ENCODE data around the gene RNU6-1. TPM values are rescaled to one million over a fixed set of nuclear protein-coding genes. Genes with fewer than 3 reads are reported as not detected.

The RNU6-1 gene
- polyA plus RNA-seq, 3 donors, result not detected

DNA sequence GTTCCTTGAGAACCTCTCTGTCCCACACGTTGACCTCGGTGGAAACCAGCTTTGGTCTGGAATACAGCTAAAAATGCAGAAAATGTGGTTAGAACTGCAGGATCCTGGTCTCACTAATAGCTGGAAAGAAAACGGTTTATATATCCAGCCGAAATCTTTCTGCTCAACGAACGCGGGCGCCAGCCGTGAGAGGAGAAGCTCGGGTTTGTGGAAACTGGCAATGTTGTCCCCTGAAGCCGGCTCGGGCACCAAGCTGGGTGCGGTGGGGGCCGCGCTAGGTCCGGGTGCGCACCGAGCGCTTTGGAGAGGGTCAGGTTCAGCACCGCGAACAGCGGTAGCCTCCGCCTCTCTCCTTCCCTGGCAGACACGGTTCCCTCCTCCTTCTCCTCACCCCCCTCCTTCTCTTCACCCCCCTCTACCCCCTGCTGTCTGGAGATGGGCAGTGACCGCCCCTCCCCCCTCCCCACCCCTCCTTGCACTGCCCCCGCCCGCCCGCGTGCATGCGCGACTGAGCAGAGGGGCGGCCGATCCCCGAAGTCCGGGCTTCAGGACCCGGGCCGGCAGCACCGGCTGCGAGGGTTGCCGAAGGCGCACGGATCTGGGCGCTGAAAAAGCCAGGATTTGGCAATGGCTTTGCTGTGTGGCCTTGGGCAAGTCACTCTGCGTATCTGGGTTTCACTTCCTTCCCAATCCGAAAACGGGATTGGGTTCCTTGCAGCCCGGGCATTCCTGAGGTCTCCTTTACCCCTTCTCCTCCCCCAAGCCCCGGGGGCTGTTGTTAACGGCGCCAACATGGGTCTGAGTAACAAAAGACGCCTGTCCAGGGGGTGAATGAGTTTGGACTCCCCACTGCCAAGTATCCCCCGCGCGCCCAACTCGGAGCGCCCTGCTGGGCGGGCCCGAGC, 14.6 kb downstream of the RNU6-1 start, which contains the start of gene SKOR1:
TSS of gene SKOR1 (plus strand) at position 534 of the 905 bp plus-strand sequence. CDS start at position 628, 94 bp downstream.
- H3K27ac ChIP-seq (ENCODE audit: low read depth in 1 of 2, low read length in 2 of 2), result no peak within 1 kb of the TSS
- no peaks in the 10 kb centered on the region for H3K79me2 ChIP-seq (ENCODE audit: insufficient read depth, low read length)
- H3K9ac ChIP-seq (ENCODE audit: insufficient read depth, low read length, poor library complexity, severe bottlenecking), result no peak within 1 kb of the TSS
- no peaks in the 10 kb centered on the region for H4K20me1 ChIP-seq (ENCODE audit: insufficient read depth, low read length)
- peak within 1 kb of the TSS; percentile 89 for H3K4me2 ChIP-seq (replicated peaks; ENCODE audit: extremely low read depth, low read length, poor library complexity, severe bottlenecking)
- Mint-ChIP-seq H3K4me3 (peak within 1 kb of the TSS; percentile 80 to 96), H3K4me1 (peaks cover 61% of the 10 kb centered on the region), H3K27ac (no peak within 1 kb of the TSS), H3K9me3 (peaks cover 0 to 45% (median 37%) of the 10 kb centered on the region in 7 donors), H3K36me3 (peaks cover 17 to 23% of the 10 kb centered on the region in 2 donors), H3K27me3 (ENCODE audit: low read depth in 3 of 3) (peaks cover 76 to 97% (median 82%) of the 10 kb centered on the region in 3 donors)
- peaks cover 37 to 72% of the 10 kb centered on the region in 2 donors for H3K4me1 ChIP-seq (ENCODE audit: control insufficient read depth in 1 of 2, insufficient read depth in 2 of 2, low read length in 2 of 2)
- H3K4me3 ChIP-seq (replicated peaks in 1 of 3; ENCODE audit: low read depth in 2 of 3, low read length in 3 of 3), result peak within 1 kb of the TSS; percentile 5 to 80 (median 35)
- DNase-seq, result peak in 2 of 3 donors; percentile 46 to 80
- peaks cover 81 to 88% of the 10 kb centered on the region in 2 donors for H3K27me3 ChIP-seq (ENCODE audit: control insufficient read depth in 2 of 2, insufficient read depth in 2 of 2, low read length in 2 of 2)
- TF ChIP-seq CTCF (IDR thresholded peaks at IDR 0.05), result no peak
- intact Hi-C loops (cut with micrococcal nuclease), result no loop called here
- peak within 1 kb of the TSS; percentile 46 for H2AFZ ChIP-seq (ENCODE audit: insufficient read depth, low read depth, low read length, poor library complexity, severe bottlenecking)
- no peaks in the 10 kb centered on the region for H3K36me3 ChIP-seq (replicated peaks in 1 of 2; ENCODE audit: control insufficient read depth in 1 of 2, insufficient read depth in 2 of 2, low read length in 2 of 2)
- WGBS (ENCODE audit: insufficient coverage), result 3% methylated on average over 39 of the region's 58 CpGs
- H3K9me3 ChIP-seq (replicated peaks in 1 of 2; ENCODE audit: control insufficient read depth in 1 of 2, insufficient read depth in 1 of 2, low read length in 2 of 2), result peaks cover 16 to 54% of the 10 kb centered on the region in 2 donors

DNA sequence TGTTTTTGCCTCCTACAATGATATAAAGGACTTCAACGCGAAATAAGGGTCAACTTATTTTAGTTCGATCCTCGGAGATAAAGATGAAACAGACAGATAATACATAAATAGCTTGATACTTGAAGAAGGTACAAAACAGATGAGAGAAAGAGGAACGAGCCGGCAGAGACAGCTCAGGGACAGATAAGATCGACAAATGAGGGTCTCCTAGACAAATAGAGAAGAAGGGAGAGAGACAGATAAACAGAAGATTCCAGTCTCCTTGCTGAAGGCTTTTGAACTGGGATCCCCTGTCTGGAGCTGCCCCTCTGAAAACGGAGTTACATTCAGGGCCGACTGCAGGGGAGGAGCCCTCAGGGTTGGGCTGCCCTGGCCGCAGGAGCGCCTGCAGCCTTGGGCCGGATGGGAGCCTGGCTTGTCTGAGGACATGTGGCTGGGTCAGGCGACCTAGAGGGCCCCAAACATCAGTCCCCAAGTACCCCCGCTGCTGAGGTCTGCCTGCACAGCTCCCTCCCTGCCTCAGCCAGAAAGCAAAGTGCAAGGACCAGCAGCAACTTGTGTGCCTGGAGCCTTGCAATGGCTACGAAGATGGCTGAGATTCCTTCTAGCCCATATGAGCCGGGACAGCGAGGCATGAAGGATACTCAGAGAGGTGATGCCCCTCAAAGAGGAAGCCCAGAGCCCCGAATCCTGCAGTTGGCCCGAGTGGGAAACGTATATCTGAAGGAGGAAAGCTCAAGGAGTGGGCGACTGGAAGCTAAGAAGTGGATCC, 15.5 kb downstream of the RNU6-1 start:
- Mint-ChIP-seq H3K9me3 (peaks cover 0 to 43% (median 37%) of the 10 kb centered on the region in 7 donors), H3K27ac (no peak overlapping the region), H3K36me3 (peaks cover 17 to 23% of the 10 kb centered on the region in 2 donors), H3K4me1 (peaks cover 57% of the 10 kb centered on the region), H3K27me3 (ENCODE audit: low read depth in 3 of 3) (peaks cover 78 to 97% (median 84%) of the 10 kb centered on the region in 3 donors), H3K4me3 (peak overlapping the region; percentile 24 to 96)
- Histone ChIP-seq H3K4me1 (ENCODE audit: control insufficient read depth in 1 of 2, insufficient read depth in 2 of 2, low read length in 2 of 2) (peaks cover 37 to 66% of the 10 kb centered on the region in 2 donors), H2AFZ (ENCODE audit: insufficient read depth, low read depth, low read length, poor library complexity, severe bottlenecking) (no peak overlapping the region), H3K36me3 (replicated peaks in 1 of 2; ENCODE audit: control insufficient read depth in 1 of 2, insufficient read depth in 2 of 2, low read length in 2 of 2) (no peaks in the 10 kb centered on the region), H3K9me3 (replicated peaks in 1 of 2; ENCODE audit: control insufficient read depth in 1 of 2, insufficient read depth in 1 of 2, low read length in 2 of 2) (peaks cover 16 to 57% of the 10 kb centered on the region in 2 donors), H3K4me3 (replicated peaks in 1 of 3; ENCODE audit: low read depth in 2 of 3, low read length in 3 of 3) (peak overlapping the region in 1 of 3 experiments; percentile 80), H4K20me1 (ENCODE audit: insufficient read depth, low read length) (no peaks in the 10 kb centered on the region), H3K27me3 (ENCODE audit: control insufficient read depth in 2 of 2, insufficient read depth in 2 of 2, low read length in 2 of 2) (peaks cover 81 to 88% of the 10 kb centered on the region in 2 donors), H3K79me2 (ENCODE audit: insufficient read depth, low read length) (no peaks in the 10 kb centered on the region), H3K9ac (ENCODE audit: insufficient read depth, low read length, poor library complexity, severe bottlenecking) (no peak overlapping the region), H3K4me2 (replicated peaks; ENCODE audit: extremely low read depth, low read length, poor library complexity, severe bottlenecking) (peak overlapping the region; percentile 89), H3K27ac (ENCODE audit: low read depth in 1 of 2, low read length in 2 of 2) (no peak overlapping the region)
- no peak for TF ChIP-seq CTCF (IDR thresholded peaks at IDR 0.05)
- 10% methylated on average over 15 of the region's 21 CpGs for WGBS (ENCODE audit: insufficient coverage)
- DNase-seq, result no peak
- intact Hi-C loops (cut with micrococcal nuclease), result no loop called here

Data from CD14-positive monocyte (primary cell).